GM21381 (cell line): ENCODE measurements around the gene FBLN1.

Experiments used
- ATAC-seq: cut with Tn5 transposase; IDR thresholded peaks from one replicate; pipeline ENCODE4 v1.9.1; 2021; ENCODE audit warnings: mild to moderate bottlenecking, moderate library complexity; ENCODE audit not compliant: unreplicated experiment

The FBLN1 gene

DNA sequence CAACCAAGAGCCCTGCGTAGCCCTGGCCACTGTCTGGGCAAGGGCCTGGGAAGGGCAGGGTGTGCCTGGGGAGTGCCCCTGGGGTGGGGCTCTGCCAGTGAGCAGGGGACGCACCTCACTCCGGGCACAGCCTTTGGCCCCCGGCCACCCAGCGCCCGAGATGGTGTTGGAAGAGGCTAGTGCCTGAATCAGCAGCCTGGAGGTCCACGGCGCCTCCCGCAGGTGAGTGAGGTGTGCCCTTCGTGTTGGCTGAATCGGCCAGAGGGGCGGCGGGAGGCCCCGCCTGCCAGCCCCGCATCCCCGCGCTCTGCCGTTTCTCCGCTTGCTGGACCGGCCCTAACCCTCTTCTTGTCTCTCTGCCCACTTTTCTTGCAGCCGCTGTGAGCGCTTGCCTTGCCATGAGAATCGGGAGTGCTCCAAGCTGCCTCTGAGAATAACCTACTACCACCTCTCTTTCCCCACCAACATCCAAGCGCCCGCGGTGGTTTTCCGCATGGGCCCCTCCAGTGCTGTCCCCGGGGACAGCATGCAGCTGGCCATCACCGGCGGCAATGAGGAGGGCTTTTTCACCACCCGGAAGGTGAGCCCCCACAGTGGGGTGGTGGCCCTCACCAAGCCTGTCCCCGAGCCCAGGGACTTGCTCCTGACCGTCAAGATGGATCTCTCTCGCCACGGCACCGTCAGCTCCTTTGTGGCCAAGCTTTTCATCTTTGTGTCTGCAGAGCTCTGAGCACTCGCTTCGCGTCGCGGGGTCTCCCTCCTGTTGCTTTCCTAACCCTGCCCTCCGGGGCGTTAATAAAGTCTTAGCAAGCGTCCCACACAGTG lies 60.1 kb downstream of the FBLN1 start:
- ATAC-seq = no peak

DNA sequence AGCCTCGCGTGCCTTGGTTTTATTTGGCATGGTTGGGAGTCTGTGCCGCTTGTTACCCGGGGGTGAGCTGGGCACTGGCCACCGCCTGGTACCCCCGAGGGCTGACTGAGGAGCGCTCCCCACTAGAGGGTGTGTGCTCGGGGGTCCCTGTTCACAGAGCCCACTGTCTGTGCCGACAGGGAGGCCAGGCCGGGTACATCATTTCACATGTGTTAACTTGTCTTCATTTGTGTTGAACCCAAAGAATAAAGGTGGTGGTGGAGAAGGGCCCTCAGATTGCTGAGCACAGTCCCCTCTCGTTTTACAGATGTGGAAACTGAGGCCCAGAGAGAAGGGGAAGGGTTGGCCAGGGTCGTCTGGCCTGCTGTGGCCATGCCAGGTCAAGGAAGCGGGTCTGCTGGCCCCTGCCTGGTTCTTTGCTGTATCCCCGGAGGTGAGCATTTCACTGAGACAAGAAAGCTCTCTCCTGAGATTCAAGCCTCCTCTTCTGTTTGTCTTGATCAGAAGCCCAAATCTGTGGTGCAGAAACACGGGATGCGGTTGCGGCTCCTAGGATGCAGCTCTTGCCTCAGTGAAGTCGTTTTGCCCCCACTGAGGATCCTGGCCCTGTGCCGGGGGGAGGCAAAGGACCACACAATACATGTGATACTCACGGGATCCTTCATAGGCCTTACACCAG lies 60.8 kb downstream of the FBLN1 start:
- ATAC-seq = no peak

- ATAC-seq = no peak
Observed at GRCh38 chr22:45564349-45565030, 61.8 kb downstream of the FBLN1 start.

DNA sequence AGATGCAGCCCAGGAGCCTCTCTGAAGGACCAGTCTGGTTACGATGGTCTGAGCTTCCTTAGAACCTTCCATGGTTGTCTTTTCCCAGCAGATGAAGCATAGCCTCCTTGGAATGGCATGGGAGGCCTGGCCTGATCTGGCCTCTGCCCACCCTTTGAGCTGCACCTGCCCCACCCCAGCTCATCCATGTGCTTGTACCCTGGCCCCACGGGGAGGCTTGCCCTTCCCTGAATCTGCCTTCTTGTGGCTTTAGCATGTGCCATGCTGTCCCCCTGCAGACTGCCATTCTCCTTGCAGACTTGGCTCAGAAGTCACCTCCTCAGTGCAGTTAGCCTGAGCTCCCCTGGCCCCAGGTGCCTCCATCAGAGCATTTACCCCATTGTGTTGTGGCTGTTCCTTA lies 62.5 kb downstream of the FBLN1 start:
- ATAC-seq = no peak

DNA sequence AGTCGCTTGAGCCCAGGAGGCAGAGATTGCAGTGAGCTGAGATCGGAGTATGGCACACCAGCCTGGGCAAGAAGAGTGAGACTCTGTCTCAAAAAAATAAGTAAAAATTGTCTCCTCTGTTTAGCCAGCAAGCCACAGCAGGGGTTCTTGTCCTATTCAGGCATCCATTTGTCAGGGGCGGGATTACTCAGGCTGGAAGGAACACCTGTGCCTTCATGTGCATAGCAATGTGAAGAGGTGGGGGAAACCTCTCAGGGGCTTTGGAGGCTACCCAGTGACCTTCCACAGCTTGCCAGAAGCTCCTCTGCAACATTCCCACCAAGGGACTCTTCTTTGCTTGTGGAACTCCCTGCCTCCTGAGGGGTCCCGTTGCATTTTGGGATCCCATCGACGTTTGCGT lies 63.3 kb downstream of the FBLN1 start:
- no peak for ATAC-seq

DNA sequence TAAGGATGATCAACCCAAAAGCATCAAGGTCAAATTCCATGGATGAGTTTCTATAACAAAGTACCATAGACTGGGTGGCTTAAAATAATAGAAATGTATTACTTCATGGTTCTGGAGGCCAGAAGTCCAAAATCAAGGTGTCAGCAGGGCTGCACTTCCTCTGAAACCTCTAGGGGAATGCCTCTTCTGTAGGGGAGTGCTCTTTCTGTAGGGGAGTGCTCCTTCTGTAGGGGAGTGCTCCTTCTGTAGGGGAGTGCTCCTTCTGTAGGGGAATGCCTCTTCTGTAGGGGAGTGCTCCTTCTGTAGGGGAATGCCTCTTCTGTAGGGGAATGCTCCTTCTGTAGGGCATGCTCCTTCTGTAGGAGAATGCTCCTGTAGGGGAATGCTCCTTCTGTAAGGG lies 65.5 kb downstream of the FBLN1 start:
- ATAC-seq = no peak

DNA sequence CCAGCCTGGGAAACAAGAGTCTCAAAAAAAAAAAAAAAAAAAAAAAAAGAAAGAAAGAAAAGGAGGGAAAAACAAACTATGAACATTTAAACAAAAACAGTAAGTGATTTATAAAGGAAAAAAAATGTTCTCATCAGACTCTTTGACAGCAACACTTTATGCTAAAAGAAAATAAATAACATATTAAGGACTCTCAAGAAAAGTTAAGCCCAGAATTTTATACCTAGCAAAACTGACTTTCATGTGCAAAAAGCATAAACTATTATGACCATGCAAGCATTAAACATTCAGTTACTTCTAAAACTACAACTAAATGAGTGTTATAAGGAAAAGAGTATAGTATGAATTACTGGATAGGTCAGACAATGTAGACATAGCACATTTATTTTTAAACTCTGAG lies 68.4 kb downstream of the FBLN1 start:
- ATAC-seq = no peak

DNA sequence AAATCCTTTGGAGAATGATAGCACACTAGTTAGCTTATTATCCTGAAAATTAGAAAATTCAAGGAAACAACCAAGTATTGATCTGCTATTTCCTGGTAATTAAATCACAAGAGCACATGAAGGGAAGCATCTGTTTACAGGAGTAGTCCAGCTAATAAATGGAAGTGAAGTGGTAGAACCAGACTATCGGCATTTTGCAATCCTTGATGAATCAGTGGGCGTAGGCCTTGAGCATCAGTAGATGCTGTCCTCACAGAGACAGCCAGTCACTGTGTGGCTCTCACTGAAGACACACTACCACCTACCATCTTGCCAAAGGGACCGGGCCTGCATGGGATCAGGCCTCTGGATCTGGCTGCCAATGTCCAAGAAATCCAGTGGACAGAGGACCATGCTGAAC lies 69.8 kb downstream of the FBLN1 start:
- ATAC-seq = no peak

- no peak for ATAC-seq
Observed at GRCh38 chr22:45574069-45574703, 71.5 kb downstream of the FBLN1 start.

DNA sequence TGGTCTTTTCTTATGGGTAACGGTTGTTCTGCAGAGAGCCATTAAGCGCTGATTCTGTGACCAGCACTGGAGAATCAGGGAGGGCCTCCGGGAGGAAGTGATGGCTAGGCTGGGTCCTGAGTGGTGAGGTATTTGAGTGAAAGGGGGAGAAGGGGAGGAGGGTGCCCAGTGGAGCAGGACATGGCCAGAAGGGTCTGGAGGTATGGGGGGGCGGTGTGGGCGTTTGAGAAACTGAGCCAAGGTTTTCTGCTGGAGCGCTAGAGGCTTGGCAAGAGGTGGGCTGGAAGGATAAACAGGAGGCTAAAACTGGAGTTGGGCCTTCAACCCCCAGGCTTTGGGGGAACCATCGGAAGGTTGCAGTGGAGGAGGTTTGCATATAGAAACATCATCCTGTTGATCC lies 72.5 kb downstream of the FBLN1 start:
- ATAC-seq = no peak

- ATAC-seq = no peak
Observed at GRCh38 chr22:45575607-45576272, 73.1 kb downstream of the FBLN1 start.

DNA sequence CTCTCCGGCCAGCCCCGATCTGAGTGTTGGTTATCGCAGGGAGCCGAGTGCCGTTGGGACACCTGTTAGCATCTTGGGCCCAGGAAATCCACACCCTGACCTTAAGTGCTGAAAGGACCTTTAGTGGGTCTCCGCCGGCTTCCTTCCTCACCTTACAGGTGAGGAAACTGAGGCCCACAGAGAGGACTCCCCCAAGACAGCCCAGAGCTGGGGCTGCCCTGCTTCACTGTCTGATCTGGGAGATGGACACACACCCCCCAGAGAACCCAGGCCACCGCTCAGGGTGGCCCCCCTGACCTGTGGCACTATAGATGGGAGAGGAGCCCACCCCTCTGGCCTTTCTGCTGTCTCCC lies 73.6 kb downstream of the FBLN1 start:
- no peak for ATAC-seq

- ATAC-seq = no peak
Observed at GRCh38 chr22:45576730-45577464, 74.2 kb downstream of the FBLN1 start.

DNA sequence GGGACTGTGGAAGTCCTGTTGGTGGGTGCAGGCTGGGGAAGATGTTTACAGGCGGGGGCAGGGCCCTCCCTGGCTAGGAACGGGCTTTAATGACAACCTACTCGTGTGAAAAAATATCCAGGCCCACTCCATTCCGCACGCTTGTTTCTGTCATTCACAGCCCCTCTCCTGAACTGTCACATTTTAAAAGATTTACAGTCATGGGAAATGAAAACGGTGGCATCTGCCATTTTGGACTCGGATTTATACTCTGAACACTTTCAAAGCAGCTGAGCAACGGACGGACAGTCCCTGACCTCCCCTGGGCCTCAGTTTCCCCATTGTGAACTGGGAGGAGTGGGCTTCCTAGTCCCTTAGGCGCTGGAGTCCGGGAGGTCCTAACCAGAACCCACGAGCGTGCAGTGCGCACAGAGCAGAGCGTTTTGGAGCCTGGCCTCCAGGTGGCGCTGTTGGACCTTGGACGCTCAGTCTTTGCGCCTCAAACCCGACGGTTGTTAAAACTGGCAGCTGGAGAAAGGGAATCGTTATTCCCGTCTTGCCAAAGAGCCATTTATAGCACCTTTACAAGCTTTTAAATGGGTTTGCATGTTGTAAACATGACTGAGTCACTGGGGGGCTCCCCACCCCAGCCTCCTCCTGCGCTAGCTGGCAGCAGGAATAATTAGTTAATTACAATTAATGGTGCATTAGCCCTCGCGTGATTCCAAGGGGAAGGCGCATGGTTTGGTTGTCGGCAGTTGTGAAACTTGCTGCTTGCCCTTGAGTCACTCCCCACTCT lies 75.3 kb downstream of the FBLN1 start:
- no peak for ATAC-seq

GRCh38 chr22:45578524-45579147 lies 76.0 kb downstream of the FBLN1 start:
- no peak for ATAC-seq

GRCh38 chr22:45579306-45579705 lies 76.6 kb downstream of the FBLN1 start:
- ATAC-seq = no peak

DNA sequence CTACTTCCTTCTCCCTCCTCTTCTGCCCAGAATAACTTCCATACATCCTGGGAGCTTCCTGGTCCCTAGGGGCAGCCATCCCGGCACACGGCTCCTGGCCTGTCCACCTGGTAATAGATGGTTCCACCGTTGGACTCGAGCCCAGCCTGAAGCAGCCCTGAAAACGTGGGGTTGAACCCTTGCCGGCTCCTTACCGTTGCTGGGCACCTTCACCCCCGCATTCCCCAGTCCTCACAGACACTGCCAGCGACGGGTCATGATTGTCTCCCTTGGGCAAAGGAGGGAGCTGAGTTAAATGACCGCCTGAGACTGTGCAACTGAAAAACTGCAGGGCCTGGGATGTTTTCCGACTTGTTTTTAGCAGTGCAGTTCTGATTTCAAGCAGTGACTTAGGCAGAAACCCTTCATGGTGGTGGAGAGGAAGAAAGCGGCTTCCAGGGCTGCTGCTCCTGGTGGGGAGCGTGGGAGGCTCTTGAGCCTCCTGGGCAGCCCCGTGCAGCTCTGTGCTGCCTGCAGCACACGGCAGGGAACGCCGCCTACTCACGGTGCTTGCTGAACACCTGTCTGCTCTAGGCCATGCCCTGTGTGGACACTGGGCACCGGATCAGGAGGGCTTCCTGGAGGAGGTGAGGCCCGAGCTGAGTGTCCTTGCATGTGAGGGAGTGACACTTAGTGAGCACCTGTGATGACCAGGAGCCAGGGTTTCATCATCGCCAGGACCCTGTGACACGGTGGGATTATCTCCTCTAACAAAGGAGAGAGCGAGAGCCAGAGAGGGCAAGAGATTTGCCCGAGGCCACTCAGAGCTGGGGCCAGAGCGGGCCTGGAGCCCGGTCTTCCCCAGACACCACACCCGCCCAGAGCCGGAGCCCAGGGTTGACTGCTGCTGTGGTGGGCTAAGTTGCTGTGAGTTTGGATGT lies 77.4 kb downstream of the FBLN1 start:
- ATAC-seq = no peak

DNA sequence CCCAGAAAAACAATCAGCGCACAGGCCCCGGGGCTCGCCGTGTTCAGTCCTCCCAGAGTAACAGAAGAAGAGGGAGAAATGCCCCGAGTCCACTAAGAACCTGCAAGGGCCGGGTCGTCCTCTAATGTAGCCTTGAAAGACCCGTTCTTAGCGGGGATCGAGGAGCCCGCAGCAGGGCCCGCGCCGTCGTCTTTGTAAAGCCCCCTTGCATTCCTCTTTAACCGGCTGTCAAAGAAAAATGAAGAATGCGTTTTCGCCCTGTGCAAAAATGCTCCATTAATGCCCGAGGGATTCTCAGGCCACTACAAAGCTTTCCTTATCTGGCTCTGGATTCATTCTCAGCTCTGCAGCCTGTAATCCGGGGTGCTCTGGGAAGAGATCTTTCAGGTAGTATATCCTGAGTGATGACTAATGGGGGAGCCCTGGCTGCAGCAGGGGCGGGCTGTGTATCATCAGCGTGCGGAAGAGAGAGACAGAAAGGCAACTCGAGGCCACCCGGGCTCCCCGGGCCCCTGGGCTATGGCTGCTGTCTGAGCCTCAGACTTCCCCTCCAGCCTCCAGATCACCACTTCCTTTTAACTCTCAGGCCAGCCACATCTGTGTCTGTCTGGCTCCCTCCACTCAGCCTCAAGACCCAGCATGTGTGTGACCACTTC lies 78.2 kb downstream of the FBLN1 start:
- ATAC-seq = no peak
